COLO829 (cell line): Measurements from ENCODE around the gene NTRK2.

Experiments used
- DNase-seq: peaks from one replicate; pipeline ENCODE4 v3.0.0; 2012; ENCODE audit warnings: low spot score

NTRK2 gene

DNA sequence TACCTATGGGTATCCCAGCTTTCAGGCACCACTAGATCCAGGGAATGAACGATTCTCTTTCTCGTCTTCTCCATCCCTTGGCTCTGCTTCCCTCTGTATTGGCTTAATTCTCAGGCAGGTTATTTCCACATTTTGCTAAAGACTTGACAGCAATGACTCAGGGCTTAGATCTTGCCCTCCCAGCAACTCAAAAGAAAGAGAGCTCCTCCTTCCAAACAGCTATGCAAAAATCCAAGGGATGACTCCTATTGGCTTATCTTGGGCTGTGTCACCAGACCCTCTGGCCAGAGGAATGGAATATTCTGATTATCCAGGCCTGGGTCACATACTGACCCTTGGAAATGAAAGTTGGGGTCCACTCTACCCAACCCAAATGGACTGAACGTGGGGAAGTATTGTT lies 270.2 kb downstream of the NTRK2 start:
- no peak for DNase-seq

DNA sequence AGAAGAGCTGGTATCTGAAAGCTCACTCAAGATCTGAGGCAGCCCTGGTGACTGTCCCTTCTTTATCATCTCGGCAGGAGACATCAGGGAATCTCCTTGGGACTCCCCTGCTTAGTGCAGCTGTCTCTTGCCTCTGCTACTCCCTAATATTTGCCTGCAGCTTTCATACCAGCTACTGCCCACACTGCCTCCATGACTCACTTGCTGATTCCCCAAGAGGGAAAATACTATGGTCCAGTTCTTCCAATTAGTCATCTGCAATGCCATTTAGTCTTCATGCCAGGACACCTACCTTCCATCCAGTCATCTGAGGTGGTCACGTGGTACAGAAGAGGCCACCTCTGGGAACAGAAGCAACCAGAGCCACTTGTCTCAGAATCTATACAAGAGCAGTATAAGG lies 270.8 kb downstream of the NTRK2 start:
- DNase-seq = peak; percentile 21

DNA sequence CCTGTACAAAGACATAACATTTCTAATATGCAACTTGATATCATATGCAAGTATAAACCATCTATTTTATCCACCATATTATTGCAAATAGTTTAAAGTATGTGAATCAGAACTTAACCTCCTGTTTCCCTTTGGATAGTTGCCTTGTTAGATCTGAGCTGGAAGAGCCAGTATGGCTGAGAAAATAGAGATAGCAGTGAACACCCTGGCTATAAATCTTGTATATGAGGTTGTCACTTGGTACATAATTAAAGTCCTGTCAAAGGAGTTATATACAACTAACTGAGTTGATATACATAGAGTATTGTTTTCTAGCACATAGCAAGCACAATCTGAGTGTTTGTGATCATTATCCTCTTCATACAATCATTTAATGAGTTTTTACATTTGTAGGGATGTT lies 272.3 kb downstream of the NTRK2 start:
- no peak for DNase-seq

DNA sequence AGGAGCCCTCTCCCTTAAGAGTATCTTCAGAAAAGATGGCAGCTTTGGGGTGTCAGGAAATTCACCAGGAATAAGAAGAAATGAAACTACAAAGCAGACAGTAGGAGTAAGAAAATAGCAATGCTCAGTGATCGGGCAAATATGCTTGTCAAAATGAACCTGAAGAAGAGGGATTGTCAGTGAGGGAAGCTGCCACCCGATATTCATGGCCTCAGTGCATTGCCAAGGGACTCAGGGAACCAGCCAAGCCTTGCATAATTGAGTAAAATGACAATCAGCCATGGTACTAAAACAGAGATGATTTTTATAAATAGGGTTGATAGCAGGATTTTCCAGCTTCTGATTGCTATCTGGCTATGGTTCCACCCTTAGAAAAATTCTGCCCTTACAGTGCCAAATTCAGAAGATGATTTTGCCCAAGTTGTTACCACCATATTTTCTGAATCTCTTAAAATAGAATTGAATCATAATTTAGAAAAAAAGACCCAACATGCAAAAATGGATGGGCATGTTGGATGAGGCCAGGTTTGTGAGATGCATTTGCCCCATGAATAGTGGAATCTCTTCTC lies 274.0 kb downstream of the NTRK2 start:
- DNase-seq = no peak

DNA sequence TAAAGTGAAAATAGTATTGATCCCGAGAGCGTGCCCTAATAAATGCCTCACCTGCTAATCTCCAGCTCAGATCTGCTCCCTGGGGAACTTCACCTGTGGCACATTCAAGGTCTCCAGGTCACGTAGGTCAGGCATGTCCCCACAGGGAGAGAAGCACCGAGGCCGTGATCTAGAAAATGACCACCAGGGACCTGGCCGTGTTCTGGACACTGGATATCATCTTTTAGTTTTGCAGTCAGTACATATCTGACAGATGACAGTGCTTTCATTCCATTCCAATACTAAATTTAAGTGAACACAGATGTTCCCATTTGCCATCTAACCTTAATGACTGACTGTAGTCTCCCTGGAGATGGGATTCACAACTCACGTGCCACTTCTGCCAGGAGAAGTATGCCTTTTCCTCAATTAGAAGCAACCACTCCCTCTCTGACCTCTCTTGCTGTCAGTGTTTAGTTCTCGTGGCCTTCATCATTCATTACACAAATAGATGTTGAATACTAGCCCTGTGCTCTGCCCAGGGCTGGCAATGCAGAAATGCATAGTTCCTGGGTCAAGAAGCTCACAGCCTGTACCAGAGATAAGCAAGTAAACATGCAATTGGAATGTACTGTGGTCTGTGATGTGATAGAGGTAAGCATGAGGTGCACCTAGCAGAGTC lies 276.5 kb downstream of the NTRK2 start:
- DNase-seq = no peak

DNA sequence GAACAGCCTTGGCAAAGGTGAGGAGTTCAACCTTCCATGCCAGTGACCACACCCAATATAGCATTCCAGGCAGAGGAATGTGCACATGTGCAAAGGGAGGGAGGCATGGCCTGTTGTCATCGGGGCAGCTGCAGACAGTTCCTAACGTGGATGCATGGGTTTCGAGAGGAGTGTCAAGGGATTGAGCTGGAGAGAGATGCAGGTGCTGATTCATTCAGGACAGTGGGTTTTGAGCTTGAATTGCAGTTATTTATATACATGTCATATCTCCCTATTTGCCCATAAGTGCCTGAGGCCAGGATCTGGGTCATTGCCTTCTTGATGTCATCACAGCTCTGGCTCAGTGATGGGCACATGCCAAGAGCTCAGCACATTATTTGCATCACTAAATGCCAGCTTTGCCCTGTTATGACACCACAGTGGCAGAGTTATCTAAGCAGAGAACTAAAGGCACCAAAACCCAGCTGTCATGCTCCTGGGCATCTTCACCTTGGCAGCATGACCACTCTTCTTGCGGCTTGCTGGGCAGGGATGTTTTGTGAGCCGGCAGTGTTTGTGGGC lies 278.0 kb downstream of the NTRK2 start:
- DNase-seq = no peak

DNA sequence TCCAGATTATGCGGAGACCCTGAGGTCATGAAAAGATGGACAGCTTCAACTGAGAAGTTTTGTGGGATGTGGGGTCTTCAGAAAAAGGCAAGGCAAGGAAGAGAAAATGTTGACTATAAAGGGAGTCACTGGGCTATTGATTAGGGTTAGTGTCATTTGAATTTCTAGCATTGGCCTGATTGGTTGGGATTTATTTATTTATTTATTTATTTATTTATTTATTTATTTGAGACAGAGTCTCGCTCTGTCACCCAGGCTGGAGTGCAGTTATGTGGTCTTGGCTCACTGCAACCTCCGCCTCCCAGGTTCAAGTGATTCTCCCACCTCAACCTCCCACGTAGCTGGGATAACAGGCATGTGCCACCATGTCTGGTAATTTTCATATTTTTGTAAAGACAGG lies 279.7 kb downstream of the NTRK2 start:
- DNase-seq = no peak

DNA sequence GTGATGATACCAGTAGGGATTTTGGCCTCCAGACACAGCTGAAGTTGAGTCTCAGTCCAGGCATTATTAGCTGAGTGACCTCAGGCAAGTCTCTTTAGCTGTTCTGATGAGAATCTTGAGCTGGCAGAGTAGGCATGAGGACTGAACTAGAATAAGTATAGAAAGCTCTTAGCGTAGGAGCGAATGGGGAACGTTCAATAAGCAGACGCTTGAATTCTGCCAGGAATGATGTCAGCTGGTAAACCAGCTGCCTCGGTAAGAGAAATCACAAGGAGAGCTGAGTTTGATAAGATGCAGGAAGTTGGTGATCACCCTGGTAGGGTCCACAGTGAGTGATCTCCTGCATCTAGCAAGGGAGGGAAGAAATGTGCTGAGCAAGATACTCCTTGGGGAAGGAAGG lies 280.4 kb downstream of the NTRK2 start:
- no peak for DNase-seq

DNA sequence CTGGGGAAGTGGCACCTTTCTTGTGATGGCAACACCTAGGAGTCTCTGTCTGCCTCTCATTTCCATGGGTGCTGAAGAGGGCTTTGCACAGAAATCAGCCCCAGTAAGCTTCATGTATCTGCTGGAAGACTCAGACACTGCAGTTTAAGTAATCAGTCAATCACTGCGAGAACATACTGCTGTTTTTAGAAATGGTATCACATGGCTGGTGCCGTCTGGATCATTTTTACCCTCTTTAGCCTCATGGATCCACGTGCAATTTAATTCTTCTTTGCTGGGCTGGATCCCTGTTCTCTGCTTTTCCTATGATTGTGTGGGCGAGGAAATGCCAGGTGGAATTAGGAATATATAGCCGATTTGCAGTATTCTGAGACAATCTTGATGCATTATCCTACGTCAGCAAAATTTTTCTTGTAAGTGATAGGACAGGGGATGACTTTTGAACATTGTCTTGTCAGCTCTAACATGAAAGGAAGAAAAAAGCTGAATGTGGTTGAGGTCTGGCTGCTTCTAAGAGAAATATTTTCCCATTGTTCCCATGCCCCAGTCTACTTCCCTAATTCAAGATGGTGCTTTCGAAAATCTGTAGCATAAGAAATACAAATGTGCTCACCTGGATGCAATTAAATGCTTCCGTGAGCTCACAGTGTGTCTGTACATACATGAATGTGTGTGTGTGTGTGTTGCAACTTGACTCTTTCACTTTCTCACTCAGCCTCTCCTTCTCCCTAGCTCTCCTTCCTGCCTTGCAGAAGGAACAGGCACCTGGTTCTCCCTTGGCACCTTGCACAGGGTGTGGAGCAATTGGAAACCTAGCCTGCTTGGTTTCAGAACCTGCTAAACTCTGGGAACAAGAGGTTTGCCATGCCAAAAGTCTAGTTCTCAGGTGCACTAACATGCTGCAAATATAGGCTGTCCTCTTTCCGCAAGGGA lies 281.6 kb downstream of the NTRK2 start:
- no peak for DNase-seq

DNA sequence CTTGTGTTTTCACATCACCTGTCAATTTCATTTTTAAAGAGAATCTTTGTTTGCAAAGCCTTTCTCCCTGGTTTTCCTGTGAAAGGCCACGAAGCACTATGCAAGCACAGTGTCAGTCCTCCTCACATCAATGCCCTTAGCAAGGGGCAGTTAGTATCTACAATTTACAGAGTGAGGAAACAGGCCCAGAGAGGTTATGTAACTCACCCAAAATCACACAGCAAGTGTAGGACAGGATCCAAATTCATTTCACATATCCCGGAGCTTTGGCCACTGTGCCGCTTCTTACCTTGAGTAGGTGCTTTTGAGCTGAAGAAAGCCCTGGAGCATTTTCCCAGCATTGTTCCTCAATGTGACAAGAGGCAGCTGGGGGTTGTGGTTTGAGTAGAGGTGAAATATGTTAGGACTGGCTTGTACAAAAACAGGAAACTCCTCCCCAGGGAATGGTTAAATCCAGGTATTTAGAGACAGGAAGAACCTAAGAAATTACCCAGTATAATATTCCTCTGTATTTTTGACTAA lies 283.8 kb downstream of the NTRK2 start:
- DNase-seq = no peak

DNA sequence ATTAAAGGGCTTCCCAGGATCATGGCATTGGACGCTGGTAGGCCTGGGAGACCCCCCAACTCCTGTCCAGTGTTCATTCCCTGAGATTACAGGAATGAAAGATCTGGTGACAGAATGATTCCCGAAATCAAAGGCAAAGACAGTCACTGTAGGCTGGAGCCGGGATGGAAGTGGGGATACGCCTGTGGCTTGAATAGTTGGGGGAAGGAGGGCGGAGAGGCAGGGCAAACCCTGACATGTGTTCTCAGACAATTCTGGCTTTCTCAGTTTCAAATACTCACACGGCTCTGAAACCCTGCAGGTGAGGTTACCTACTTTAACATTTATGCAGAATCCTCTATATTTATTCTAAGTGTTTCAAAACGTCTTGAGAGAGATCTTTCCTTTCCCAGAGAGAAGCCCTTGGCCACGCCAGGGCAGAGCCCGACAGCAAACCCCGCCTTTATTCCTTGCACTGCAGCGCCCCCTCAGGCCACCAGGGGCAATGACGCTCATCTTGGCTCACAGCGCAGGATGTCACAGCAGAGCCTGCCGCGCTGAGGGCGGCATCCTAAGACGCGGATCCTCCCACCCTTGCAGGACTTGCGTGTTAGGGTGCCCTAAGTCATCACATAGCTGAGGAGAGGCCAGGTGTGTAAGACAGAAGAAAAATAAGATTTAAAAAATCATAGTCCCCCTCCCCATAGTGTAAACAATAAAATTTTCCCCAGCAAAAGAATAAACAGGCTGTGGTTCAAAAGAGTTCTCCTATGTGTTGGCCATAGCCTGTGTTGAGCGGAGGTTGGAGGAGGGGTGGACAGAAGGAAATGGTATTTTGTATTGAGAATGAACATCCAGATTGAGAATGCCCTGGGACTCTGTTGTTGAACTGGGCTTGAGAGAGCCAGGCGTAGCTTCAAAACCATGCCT lies 284.5 kb downstream of the NTRK2 start:
- peak; percentile 76 for DNase-seq

DNA sequence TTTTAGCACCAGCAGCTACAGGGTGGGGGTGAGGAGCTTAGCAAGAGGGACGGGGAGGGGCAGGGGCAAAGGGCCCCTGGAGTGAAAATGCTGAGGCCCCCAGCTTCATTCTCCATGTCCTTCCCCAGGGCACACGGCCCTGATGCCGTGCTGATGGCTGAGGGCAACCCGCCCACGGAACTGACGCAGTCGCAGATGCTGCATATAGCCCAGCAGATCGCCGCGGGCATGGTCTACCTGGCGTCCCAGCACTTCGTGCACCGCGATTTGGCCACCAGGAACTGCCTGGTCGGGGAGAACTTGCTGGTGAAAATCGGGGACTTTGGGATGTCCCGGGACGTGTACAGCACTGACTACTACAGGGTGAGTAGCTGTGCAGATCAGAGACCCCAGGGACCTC lies 285.6 kb downstream of the NTRK2 start:
- DNase-seq = no peak

DNA sequence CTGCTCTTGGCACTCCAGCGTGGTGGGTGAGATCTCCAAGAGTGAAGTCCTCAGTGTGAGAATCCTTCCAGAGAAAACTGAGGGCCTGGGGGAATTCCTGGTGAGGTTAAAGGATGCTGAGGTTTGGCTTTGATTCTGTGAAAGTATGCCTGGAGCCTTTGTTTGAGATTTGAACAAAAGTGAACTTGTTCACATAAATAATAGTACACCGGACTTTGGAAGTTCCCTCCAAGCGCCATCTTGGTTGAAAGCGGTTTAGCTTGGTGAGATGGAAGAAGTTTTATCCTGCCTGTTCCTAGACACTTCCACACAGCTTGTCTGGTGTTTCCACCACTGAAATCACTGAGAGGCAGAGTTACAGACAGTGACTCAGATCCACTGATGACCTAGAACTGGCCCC lies 286.4 kb downstream of the NTRK2 start:
- no peak for DNase-seq

DNA sequence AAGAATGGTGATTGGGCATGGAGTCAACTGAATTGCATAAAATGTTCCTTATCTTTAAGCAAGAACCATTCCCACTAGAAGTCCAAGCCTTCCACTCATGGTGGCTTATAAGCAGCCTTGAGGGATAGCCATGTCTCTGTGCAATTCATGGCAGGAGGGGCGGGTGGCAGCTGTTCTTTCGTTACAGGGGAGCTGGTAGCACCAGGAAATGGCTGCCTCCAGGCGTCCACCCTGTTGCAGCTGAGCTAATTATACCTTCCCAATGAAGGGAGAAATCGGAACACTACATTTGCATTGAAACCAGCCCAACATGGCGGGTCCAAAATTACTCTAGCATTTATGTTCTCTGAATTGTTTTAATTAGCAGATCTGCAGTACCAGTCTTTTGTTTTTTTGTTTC lies 289.8 kb downstream of the NTRK2 start:
- no peak for DNase-seq

DNA sequence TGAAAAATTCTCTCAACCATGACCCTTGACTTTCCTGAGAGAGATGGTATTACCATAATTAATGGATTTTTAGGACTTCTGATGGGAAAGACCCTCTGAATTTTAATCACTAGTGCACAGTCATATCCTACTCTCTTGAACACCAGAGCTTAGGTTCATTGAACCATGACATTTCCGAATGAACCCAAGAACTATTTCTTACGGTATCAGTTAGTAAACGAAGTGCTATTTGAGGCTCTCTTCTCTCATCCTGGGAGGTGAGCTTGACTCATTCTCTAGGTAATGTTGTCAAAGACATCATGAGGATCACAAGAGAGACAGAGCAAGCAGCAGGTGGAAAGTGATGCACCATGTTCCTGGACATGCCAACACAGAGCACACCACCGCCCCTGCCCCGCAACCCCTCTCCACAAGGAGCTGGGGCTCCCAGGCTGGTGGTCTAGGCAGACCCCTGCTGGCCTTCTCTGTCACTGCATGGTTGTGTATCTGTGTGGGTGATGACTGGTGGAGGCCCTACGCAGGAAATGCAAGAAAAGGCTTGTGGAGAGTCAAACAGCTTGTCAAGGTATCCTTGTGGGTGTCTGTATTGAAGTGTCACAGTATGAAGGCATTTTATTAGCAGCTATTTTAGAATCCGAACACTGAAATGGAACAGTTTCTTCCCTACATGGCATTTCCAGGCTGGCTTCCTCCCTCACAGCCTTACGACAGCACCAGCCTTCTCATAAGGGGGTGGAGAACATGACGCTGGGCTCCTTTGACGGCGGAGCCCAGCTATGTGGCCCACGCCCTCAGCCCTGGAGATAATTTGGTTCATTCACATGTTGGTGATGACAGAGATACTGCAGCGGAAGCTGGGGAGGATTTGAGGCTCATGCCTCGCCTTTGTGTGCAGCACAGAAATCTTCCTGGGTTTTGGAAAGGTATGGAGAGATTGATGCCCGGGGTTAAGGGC lies 297.6 kb downstream of the NTRK2 start:
- DNase-seq = no peak

DNA sequence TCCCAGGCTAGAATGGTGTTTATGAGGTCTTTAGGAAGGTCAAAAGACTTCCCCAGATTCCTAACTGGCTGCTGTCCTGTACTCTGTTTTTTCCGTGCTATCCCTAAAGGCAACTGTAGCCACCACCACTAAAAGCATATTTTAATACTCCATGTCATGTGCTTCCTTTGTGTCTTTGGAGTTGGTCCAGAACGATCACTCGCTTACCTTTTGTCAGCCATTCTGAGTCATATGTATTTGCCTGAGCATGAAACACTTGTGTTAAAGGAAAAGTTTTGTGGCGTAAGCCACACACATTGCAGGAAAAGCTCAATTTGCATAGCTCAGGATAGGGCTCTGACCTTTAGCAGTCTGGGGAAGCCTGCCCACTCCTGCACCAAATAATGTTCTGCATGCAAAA lies 299.6 kb downstream of the NTRK2 start:
- no peak for DNase-seq

DNA sequence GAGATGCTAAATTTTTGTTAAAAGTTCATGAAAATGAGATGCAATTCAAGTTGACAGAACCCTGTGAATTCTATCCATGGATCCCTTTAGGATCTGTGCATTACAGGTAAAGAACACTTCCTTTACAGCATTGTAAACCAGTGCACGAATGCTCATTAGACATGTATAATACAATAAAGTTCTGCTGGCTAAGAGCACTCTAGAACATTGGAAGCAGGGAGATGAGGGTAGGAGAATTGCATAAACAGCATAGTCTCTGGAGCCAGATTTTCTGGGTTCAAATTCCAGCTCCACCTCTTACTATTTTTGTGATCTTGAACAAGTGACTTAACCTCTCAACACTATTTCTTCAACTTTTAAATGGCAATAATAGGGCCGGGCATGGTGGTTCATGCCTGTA lies 300.2 kb downstream of the NTRK2 start:
- DNase-seq = no peak

DNA sequence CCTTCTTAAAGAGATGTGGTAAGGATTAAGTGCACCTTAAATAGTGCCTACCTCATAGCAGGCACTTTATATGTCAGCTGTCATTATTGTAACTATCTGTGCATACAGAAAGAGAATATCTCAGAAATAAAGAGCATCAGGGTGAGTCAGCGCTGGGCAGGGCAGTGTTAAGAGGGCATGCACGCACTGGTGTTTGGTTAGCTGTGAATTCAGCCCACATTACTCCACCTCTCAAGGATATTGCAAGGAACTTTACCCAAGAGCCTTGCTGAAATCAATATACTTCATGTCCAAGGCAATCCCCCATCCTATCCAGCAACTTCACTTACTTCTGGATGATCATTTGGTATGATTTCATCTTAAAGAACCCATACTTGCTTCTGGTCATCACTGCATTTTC lies 300.9 kb downstream of the NTRK2 start:
- DNase-seq = no peak

DNA sequence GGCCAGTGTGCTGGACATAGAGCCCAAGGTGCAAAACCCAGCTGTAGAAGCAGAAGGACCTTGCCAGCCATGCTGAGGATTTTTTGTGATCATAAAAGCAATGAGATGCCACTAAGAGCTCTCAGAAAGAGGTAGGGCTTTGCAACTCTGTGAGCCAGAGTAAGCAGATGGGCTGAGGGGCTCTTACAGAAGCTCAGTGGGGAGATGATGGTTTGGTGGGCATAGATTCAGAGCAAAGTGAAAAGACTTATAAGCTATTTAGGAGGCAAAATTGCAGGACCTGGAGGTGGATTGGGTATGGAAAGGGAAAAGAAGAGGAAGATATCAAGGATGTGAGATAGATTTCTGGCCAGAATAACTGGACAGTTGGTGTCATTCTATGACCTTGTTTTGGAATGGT lies 302.0 kb downstream of the NTRK2 start:
- no peak for DNase-seq

DNA sequence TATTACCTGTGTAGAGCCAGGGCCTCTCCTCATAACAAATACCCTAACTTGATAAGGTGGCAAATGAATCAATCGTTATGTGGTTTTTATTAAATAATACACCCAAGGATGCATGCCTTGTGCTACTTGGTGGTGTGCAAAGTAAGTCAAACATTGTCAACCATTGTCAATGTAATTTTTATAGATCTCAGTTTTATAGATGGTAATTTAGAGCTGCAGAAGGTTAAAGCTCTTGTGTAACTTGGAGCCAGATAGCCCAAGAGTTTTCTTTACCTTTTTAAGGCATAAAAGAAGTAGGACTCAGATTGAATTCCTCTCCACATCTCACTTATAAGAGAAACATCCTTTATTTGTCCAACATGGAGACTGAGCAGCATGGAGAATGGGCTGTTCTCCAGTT lies 304.7 kb downstream of the NTRK2 start:
- DNase-seq = no peak

DNA sequence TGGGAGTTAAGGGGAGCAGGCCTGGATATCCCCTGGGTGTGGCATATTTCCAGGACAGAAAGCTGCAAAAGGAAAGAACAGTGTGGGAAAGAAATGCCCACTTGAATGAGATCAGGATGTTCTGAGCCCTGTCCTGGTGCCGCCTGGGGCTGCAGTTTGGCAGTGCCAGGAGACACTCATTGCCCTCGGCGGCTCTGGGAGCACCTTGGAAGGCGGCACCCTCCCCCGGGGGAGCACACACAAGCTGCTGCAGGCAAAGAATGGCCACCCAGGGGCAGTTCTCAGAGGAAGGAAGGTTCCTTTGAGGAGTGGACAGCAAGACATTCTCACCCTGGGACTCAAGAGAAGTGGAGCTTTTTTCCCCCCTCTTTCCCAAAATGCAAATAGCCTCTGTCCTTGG lies 305.3 kb downstream of the NTRK2 start:
- DNase-seq = no peak
